Left kidney (tissue), 8 donors: ENCODE data around the gene CYB561A3. TPM values are rescaled to one million over a fixed set of nuclear protein-coding genes. Genes with fewer than 3 reads are reported as not detected.
A peak's percentile ranks its signal among the peaks of the same experiment; 100 is the strongest.
"Not testable (repeated sequence)": the region's sequence is repeated elsewhere in the genome, so short reads cannot be mapped to it uniquely, and the experiment has no call there.

Experiments used
- DNase-seq: peaks from one replicate; pipeline ENCODE4 v3.0.0-alpha.2; 2013
- long read RNA-seq, 8 donors: transcript quantifications; one replicate each; lab custom pipeline, GENCODE V29; 2026
- polyA plus RNA-seq: library from polyadenylated mRNA; unstranded; fragments of 120-200 nt; gene quantifications from one replicate; pipeline ENCODE4 v1.2.1, GENCODE V29; 2013; ENCODE audit not compliant: insufficient read length

Gene CYB561A3
- 30.2 TPM for polyA plus RNA-seq
- long read RNA-seq, donor 1, partial matches to known transcripts = 0 of 12 reads
- long read RNA-seq, donor 1, other reads (novel, unspliced or antisense) = 5 of 12 reads
- long read RNA-seq, donor 2, partial matches to known transcripts = 0 of 8 reads
- long read RNA-seq, donor 2, other reads (novel, unspliced or antisense) = 0 of 8 reads
- long read RNA-seq, donor 3, partial matches to known transcripts = 0 of 12 reads
- long read RNA-seq, donor 3, other reads (novel, unspliced or antisense) = 7 of 12 reads
- long read RNA-seq, donor 4 = 0 reads
- long read RNA-seq, donor 5, partial matches to known transcripts = 10 of 34 reads
- long read RNA-seq, donor 5, other reads (novel, unspliced or antisense) = 21 of 34 reads
- long read RNA-seq, donor 6, transcript CYB561A3-201 (7 exons, 3,061 nt) = major isoform, 6 of 9 reads
- long read RNA-seq, donor 6, partial matches to known transcripts = 0 of 9 reads
- long read RNA-seq, donor 6, other reads (novel, unspliced or antisense) = 0 of 9 reads
- long read RNA-seq, donor 7, transcript CYB561A3-201 (7 exons, 3,061 nt) = major isoform, 7 of 58 reads
- long read RNA-seq, donor 7, transcript CYB561A3-203 (7 exons, 1,803 nt) = minor isoform, 5 of 58 reads
- long read RNA-seq, donor 7, partial matches to known transcripts = 25 of 58 reads
- long read RNA-seq, donor 7, other reads (novel, unspliced or antisense) = 18 of 58 reads
- long read RNA-seq, donor 8, transcript CYB561A3-201 (7 exons, 3,061 nt) = major isoform, 5 of 6 reads
- long read RNA-seq, donor 8, partial matches to known transcripts = 0 of 6 reads
- long read RNA-seq, donor 8, other reads (novel, unspliced or antisense) = 0 of 6 reads

GRCh38 chr11:61361741-61362541 is at the start of gene CYB561A3, which contains the start of gene TMEM138:
TSS of gene CYB561A3 (minus strand) at chr11:61361882. CDS start at chr11:61356713, 5,169 bp downstream.
TSS of gene TMEM138 (plus strand) at chr11:61362374. CDS start at chr11:61364391, 2,017 bp downstream.
- peak; percentile 92 for DNase-seq

GRCh38 chr11:61406991-61407728 is 45.5 kb upstream of the CYB561A3 start:
- DNase-seq = no peak

- no peak for DNase-seq
Measured at GRCh38 chr11:61406067-61406466, 44.4 kb upstream of the CYB561A3 start.

- DNase-seq = no peak
Measured at GRCh38 chr11:61404641-61405040, 43.0 kb upstream of the CYB561A3 start.

GRCh38 chr11:61404103-61404502 is 42.4 kb upstream of the CYB561A3 start:
- DNase-seq = no peak

GRCh38 chr11:61403658-61404057 is 42.0 kb upstream of the CYB561A3 start:
- no peak for DNase-seq

- no peak for DNase-seq
Measured at GRCh38 chr11:61401573-61401972, 39.9 kb upstream of the CYB561A3 start.

- no peak for DNase-seq
Measured at GRCh38 chr11:61401173-61401572, 39.5 kb upstream of the CYB561A3 start.

GRCh38 chr11:61392981-61393595 is 31.4 kb upstream of the CYB561A3 start:
- DNase-seq = peak; percentile 13

- DNase-seq = no peak
Measured at GRCh38 chr11:61390161-61390560, 28.5 kb upstream of the CYB561A3 start.

GRCh38 chr11:61384271-61385242 is 22.9 kb upstream of the CYB561A3 start:
- DNase-seq = no peak

- DNase-seq = not testable (repeated sequence)
Measured at GRCh38 chr11:61383859-61384258, 22.2 kb upstream of the CYB561A3 start.

- DNase-seq = no peak
Measured at GRCh38 chr11:61380884-61381283, 19.2 kb upstream of the CYB561A3 start.

GRCh38 chr11:61378713-61379313 is 17.1 kb upstream of the CYB561A3 start:
- DNase-seq = no peak

GRCh38 chr11:61377461-61378160 is 15.9 kb upstream of the CYB561A3 start:
- DNase-seq = no peak

GRCh38 chr11:61375761-61376108 is 14.1 kb upstream of the CYB561A3 start:
- no peak for DNase-seq

GRCh38 chr11:61372659-61373420 is 11.2 kb upstream of the CYB561A3 start:
- DNase-seq = no peak
